ENCODE data around the gene ZSWIM3.
A peak's percentile ranks its signal among the peaks of the same experiment; 100 is the strongest.

The ZSWIM3 gene

GRCh38 chr20:45890985-45891983, 33.9 kb downstream of the ZSWIM3 start, which contains the start of the genes CTSA and NEURL2:
Gene CTSA (plus strand): TSS chr20:45891335. CDS start chr20:45891569, 234 bp downstream.
Gene NEURL2 (minus strand): TSS chr20:45891208. CDS start chr20:45890991, 217 bp downstream.
- H3K4me3 ChIP-seq (replicated peaks; ENCODE audit: low read depth, low read length) = peak within 1 kb of the TSS; percentile 69
- no peak for TF ChIP-seq CTCF (IDR thresholded peaks at IDR 0.05; ENCODE audit: low read length, missing control alignments)

DNA sequence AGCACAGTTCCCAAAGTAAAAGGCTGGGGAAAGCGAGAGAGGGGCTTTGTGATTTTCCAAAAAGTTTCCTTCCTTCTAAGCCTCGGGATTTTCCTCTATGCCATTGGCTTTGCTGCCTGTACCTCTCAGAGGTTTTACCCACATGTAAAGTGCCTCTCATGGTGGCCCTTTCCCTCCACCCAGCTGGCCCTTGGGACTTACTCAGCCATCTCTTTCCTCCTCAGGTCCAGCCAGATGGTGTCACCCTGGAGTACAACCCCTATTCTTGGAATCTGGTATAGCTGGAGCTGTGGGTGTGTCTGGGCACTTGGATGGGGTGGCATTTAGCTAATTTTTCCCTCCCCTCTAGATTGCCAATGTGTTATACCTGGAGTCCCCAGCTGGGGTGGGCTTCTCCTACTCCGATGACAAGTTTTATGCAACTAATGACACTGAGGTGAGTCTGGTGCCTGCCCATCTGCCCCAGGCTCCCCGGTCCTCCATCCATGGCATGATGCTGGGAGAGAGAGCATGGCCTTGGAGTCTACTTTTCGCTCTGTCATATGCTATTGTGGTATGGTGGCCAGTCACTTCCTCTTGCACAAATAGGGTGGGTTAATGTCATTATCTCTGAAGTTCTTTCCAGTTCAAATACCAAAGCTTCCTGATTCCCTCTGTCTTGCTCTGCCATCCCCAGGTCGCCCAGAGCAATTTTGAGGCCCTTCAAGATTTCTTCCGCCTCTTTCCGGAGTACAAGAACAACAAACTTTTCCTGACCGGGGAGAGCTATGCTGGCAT, 34.8 kb downstream of the ZSWIM3 start:
- DNase-seq (ENCODE audit: low read depth) = peak; percentile 42
- peak overlapping the region; percentile 69 for H3K4me3 ChIP-seq (replicated peaks; ENCODE audit: low read depth, low read length)
- TF ChIP-seq CTCF (IDR thresholded peaks at IDR 0.05; ENCODE audit: low read length, missing control alignments) = peak; percentile 28

More at GRCh38 chr20:45890985-45891983, 33.9 kb downstream of the ZSWIM3 start, which contains the start of the genes CTSA and NEURL2:
- DNase-seq (ENCODE audit: low read depth) = peak; percentile 95

- H3K4me3 ChIP-seq (replicated peaks; ENCODE audit: low read depth, low read length) = peak overlapping the region; percentile 14
- DNase-seq (ENCODE audit: low read depth) = no peak
- no peak for TF ChIP-seq CTCF (IDR thresholded peaks at IDR 0.05; ENCODE audit: low read length, missing control alignments)
Observed at GRCh38 chr20:45892828-45893500, 35.5 kb downstream of the ZSWIM3 start.

GRCh38 chr20:45893831-45894230, 36.4 kb downstream of the ZSWIM3 start:
- no peak for DNase-seq (ENCODE audit: low read depth)
- no peak overlapping the region for H3K4me3 ChIP-seq (replicated peaks; ENCODE audit: low read depth, low read length)
- no peak for TF ChIP-seq CTCF (IDR thresholded peaks at IDR 0.05; ENCODE audit: low read length, missing control alignments)

DNA sequence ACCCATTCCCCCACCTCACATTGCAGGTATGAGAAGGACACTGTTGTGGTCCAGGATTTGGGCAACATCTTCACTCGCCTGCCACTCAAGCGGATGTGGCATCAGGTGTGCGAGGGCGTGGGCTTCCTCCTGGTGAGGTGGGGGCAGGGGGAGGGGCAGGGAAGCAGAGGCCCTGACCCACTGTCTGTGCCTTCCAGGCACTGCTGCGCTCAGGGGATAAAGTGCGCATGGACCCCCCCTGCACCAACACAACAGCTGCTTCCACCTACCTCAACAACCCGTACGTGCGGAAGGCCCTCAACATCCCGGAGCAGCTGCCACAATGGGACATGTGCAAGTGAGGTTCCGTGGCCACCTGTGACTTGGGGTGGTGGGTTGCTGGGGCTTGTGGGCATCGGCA, 37.4 kb downstream of the ZSWIM3 start:
- no peak for DNase-seq (ENCODE audit: low read depth)
- no peak overlapping the region for H3K4me3 ChIP-seq (replicated peaks; ENCODE audit: low read depth, low read length)
- TF ChIP-seq CTCF (IDR thresholded peaks at IDR 0.05; ENCODE audit: low read length, missing control alignments) = no peak

DNA sequence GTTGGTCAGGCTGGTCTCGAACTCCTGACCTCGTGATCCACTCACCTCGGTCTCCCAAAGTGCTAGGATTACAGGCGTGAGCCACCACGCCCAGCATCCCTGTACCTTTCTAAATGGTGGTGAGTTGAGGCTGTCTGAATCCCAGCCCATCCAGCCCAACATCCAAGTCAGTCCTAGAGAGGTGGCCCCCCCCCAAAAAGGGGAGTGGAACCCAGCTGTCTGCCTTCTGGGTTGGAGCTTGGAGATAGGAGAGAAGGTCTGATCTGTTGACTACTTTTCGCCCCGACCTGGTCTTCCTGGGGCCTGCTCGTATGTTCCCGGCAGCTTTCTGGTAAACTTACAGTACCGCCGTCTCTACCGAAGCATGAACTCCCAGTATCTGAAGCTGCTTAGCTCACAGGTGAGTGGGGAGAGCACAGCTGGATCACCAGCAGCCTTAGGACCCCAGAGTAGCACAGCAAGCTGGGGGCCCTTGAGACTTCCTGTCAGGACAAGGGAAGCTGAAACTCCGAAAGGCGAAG, 39.3 kb downstream of the ZSWIM3 start:
- DNase-seq (ENCODE audit: low read depth) = no peak
- H3K4me3 ChIP-seq (replicated peaks; ENCODE audit: low read depth, low read length) = no peak overlapping the region
- no peak for TF ChIP-seq CTCF (IDR thresholded peaks at IDR 0.05; ENCODE audit: low read length, missing control alignments)
